DND-41 (cell line): ENCODE data around the gene TBATA.

ENCODE experiments used
- CTCF ChIP-seq: IDR thresholded peaks from 2 replicates; pipeline ENCODE4 v1.5.1; 2012; ENCODE audit warnings: borderline replicate concordance, low read length, moderate library complexity, mild to moderate bottlenecking; ENCODE audit not compliant: poor library complexity, severe bottlenecking; ENCODE audit errors: extremely low read depth
- EZH2 ChIP-seq: IDR thresholded peaks from 3 replicates; pipeline ENCODE4 v1.6.1; 2012; ENCODE audit warnings: borderline replicate concordance, low read depth, mild to moderate bottlenecking, moderate library complexity, low read length, inconsistent platforms; ENCODE audit not compliant: severe bottlenecking

- TF ChIP-seq CTCF (no peak), EZH2 (no peak)
Observed at GRCh38 chr10:70786799-70787415, 1.7 kb upstream of the TBATA start.
